GM19372 (cell line): Measurements from ENCODE around the gene GALNT7.
A peak's percentile ranks its signal among the peaks of the same experiment; 100 is the strongest.

Source experiments
- ATAC-seq: cut with Tn5 transposase; IDR thresholded peaks from one replicate; pipeline ENCODE4 v1.9.1; 2021; ENCODE audit warnings: mild to moderate bottlenecking, low read depth, moderate library complexity; ENCODE audit not compliant: unreplicated experiment

The GALNT7 gene

GRCh38 chr4:173227756-173228155 is 59.1 kb downstream of the GALNT7 start:
- no peak for ATAC-seq

GRCh38 chr4:173230062-173230461 is 61.5 kb downstream of the GALNT7 start:
- ATAC-seq: peak; percentile 55

GRCh38 chr4:173231916-173232315 is 63.3 kb downstream of the GALNT7 start:
- ATAC-seq: peak; percentile 58

- ATAC-seq: no peak
These were observed 65.2 kb downstream of the GALNT7 start for GRCh38 chr4:173233857-173234256.

- ATAC-seq: no peak
These were observed 66.4 kb downstream of the GALNT7 start for GRCh38 chr4:173235050-173235449.

GRCh38 chr4:173236301-173236700 is 67.7 kb downstream of the GALNT7 start:
- ATAC-seq: no peak

GRCh38 chr4:173237152-173237551 is 68.5 kb downstream of the GALNT7 start:
- ATAC-seq: no peak

- no peak for ATAC-seq
These were observed 69.2 kb downstream of the GALNT7 start for GRCh38 chr4:173237762-173238161.

GRCh38 chr4:173240696-173241095 is 72.1 kb downstream of the GALNT7 start:
- ATAC-seq: no peak

GRCh38 chr4:173242466-173243250 is 74.0 kb downstream of the GALNT7 start:
- ATAC-seq: no peak

- ATAC-seq: no peak
These were observed 74.7 kb downstream of the GALNT7 start for GRCh38 chr4:173243321-173243720.

GRCh38 chr4:173243917-173244658 is 75.5 kb downstream of the GALNT7 start:
- ATAC-seq: peak; percentile 81

- no peak for ATAC-seq
These were observed 77.3 kb downstream of the GALNT7 start for GRCh38 chr4:173245952-173246351.

GRCh38 chr4:173246719-173247118 is 78.1 kb downstream of the GALNT7 start:
- ATAC-seq: no peak

GRCh38 chr4:173247321-173247720 is 78.7 kb downstream of the GALNT7 start:
- ATAC-seq: no peak

- ATAC-seq: no peak
These were observed 80.1 kb downstream of the GALNT7 start for GRCh38 chr4:173248690-173249089.

- peak; percentile 73 for ATAC-seq
These were observed 83.7 kb downstream of the GALNT7 start for GRCh38 chr4:173252024-173252935.

- no peak for ATAC-seq
These were observed 85.0 kb downstream of the GALNT7 start for GRCh38 chr4:173253561-173253960.

- peak; percentile 29 for ATAC-seq
These were observed 86.0 kb downstream of the GALNT7 start for GRCh38 chr4:173254646-173255045.

- ATAC-seq: no peak
These were observed 88.2 kb downstream of the GALNT7 start for GRCh38 chr4:173256825-173257224.
